Fibroblast of lung (primary cell): ENCODE data around the gene ATP2A2.

Experiments
- EZH2 ChIP-seq: IDR thresholded peaks from 2 replicates; pipeline ENCODE4 v1.5.1; 2012; ENCODE audit warnings: low read length, control low read depth, mild to moderate bottlenecking; ENCODE audit errors: missing control alignments
- TF ChIP-seq, protein P1 (sequence below), 2 donors: IDR thresholded peaks in 1 of 2; conservative IDR thresholded peaks in 1 of 2; 1 replicate in 1 of 2; 2 replicates in 1 of 2; pipeline ENCODE4 v1.5.1; 2011 to 2012; ENCODE audit warnings: low read length in 2 of 2, control low read depth in 1 of 2, inconsistent platforms in 1 of 2, low read depth in 1 of 2, mild to moderate bottlenecking in 1 of 2

DNA sequence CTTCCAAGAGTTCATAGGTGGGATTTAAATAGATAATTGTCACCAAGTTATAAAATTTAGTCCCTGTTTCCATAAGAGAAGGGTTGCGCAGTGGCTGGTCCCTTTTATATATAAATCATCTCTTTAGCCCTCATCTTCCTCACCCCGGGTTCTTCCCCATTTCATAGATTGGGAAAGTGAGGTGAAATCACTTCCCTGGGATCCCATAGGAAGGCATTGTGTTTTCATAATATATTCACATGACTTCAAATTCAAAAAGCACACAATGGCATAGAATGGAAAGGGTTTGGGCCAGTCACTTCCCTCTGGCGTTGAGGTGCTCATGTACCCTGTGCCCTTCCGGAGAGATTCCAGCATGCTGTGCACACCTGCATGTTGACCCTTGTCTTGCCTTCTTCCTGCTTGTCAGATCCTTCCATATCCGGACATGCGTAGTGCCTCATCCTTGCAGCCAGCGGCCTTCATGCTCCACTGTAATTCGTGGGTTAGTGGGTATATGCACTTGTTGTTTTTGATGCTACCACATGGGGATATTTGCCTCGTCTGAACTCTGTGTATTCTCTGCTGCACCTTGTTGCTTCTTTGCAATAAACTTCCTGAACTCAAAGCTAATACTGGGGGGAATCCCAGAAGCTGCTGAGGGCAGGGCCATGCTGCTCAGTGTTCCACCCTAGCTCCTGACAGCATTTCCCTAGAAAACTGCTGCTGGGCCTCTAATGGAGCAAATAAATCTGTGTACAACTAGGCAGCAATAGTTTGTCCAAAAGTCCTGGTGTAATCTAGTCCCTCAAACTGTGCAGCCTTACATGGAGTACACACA, 62.9 kb downstream of the ATP2A2 start:
- TF ChIP-seq, protein P1, sequence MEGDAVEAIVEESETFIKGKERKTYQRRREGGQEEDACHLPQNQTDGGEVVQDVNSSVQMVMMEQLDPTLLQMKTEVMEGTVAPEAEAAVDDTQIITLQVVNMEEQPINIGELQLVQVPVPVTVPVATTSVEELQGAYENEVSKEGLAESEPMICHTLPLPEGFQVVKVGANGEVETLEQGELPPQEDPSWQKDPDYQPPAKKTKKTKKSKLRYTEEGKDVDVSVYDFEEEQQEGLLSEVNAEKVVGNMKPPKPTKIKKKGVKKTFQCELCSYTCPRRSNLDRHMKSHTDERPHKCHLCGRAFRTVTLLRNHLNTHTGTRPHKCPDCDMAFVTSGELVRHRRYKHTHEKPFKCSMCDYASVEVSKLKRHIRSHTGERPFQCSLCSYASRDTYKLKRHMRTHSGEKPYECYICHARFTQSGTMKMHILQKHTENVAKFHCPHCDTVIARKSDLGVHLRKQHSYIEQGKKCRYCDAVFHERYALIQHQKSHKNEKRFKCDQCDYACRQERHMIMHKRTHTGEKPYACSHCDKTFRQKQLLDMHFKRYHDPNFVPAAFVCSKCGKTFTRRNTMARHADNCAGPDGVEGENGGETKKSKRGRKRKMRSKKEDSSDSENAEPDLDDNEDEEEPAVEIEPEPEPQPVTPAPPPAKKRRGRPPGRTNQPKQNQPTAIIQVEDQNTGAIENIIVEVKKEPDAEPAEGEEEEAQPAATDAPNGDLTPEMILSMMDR (conservative IDR thresholded peaks at IDR 0.05 in 1 of 2, IDR thresholded peaks at IDR 0.05 in 1 of 2; ENCODE audit: low read depth in 1 of 2, low read length in 2 of 2) = no peak
- TF ChIP-seq EZH2 = no peak
